Iris pigment epithelial cell (primary cell): ENCODE results near the gene MYO16.

Experiments
- DNase-seq: peaks from one replicate; pipeline ENCODE4 v3.0.0-alpha.2; 2011; ENCODE audit warnings: low read depth

Gene MYO16

GRCh38 chr13:109154546-109154945, 525.1 kb downstream of the MYO16 start:
- DNase-seq = peak; percentile 75

- DNase-seq = peak; percentile 90
These were observed 525.8 kb downstream of the MYO16 start for GRCh38 chr13:109154966-109155761.

GRCh38 chr13:109156181-109156935, 526.9 kb downstream of the MYO16 start:
- DNase-seq = peak; percentile 89

- DNase-seq = no peak
These were observed 527.9 kb downstream of the MYO16 start for GRCh38 chr13:109157275-109157674.

- no peak for DNase-seq
These were observed 529.0 kb downstream of the MYO16 start for GRCh38 chr13:109158383-109158782.

GRCh38 chr13:109159650-109160309, 530.4 kb downstream of the MYO16 start:
- DNase-seq = no peak

GRCh38 chr13:109160357-109160756, 530.9 kb downstream of the MYO16 start:
- DNase-seq = no peak

GRCh38 chr13:109160887-109161669, 531.7 kb downstream of the MYO16 start:
- peak; percentile 61 for DNase-seq

GRCh38 chr13:109162248-109163036, 533.0 kb downstream of the MYO16 start:
- no peak for DNase-seq

GRCh38 chr13:109163037-109163379, 533.6 kb downstream of the MYO16 start:
- DNase-seq = no peak

GRCh38 chr13:109165417-109165904, 536.0 kb downstream of the MYO16 start:
- DNase-seq = no peak

GRCh38 chr13:109166804-109167203, 537.4 kb downstream of the MYO16 start:
- DNase-seq = peak; percentile 33

- no peak for DNase-seq
These were observed 542.7 kb downstream of the MYO16 start for GRCh38 chr13:109172136-109172535.

- no peak for DNase-seq
These were observed 546.3 kb downstream of the MYO16 start for GRCh38 chr13:109175666-109176065.

- DNase-seq = peak; percentile 98
These were observed 551.6 kb downstream of the MYO16 start for GRCh38 chr13:109180905-109181425.

- peak; percentile 79 for DNase-seq
These were observed 553.5 kb downstream of the MYO16 start for GRCh38 chr13:109182777-109183465.

- no peak for DNase-seq
These were observed 562.0 kb downstream of the MYO16 start for GRCh38 chr13:109191413-109191812.

GRCh38 chr13:109192306-109192705, 562.9 kb downstream of the MYO16 start:
- DNase-seq = no peak

GRCh38 chr13:109196948-109197347, 567.5 kb downstream of the MYO16 start:
- no peak for DNase-seq

- DNase-seq = peak; percentile 24
These were observed 569.2 kb downstream of the MYO16 start for GRCh38 chr13:109198585-109198984.
